H1 (cell line): ENCODE results near the gene HES7. TPM values are rescaled to one million over a fixed set of nuclear protein-coding genes. Genes with fewer than 3 reads are reported as not detected.

Experiments used
- CBX8 ChIP-seq: fragments of 300-800, 300-1000 bp; sonication (generic); IDR thresholded peaks from 2 replicates; pipeline ENCODE4 v1.7.1; 2016; ENCODE audit warnings: low read depth, low read length, borderline replicate concordance
- CHD2 ChIP-seq: IDR thresholded peaks from 2 replicates; pipeline ENCODE4 v1.6.1; 2012; ENCODE audit warnings: low read length, improper control_type of control experiment
- RAD21 ChIP-seq, 2 experiments: IDR thresholded peaks in 1 of 2; conservative IDR thresholded peaks in 1 of 2; 2 replicates each; pipeline ENCODE4 v1.6.1; 2011; ENCODE audit warnings: low read depth in 2 of 2, low read length in 2 of 2, improper control_type of control experiment in 1 of 2, inconsistent platforms in 1 of 2, mild to moderate bottlenecking in 1 of 2, moderate library complexity in 1 of 2
- RBBP5 ChIP-seq: IDR thresholded peaks from 2 replicates; pipeline ENCODE4 v1.7.1; 2012; ENCODE audit warnings: low read depth, mild to moderate bottlenecking, inconsistent platforms, low read length, moderate library complexity, borderline replicate concordance
- ZNF274 ChIP-seq: IDR thresholded peaks from 2 replicates; pipeline ENCODE4 v1.7.0; 2012; ENCODE audit warnings: low read length, borderline replicate concordance; ENCODE audit errors: extremely low read depth
- polyA plus RNA-seq, 7 experiments: library from polyadenylated mRNA; depleted of rRNA in 3 of 7; stranded (reverse) in 5 of 7; unstranded in 2 of 7; fragments of >200 nt in 5 of 7; fragments of 200-250 nt in 2 of 7; gene quantifications; 1 replicate in 5 of 7; 2 replicates in 1 of 7; 4 replicates in 1 of 7; pipeline versions ENCODE4 v1.2.1 to v1.2.3, GENCODE V29; 2011 to 2013; ENCODE audit warnings: missing spikeins in 2 of 7, mixed read lengths in 2 of 7
- total RNA-seq: library from RNA; stranded (reverse); fragmentation: NEBNext Ultra II Directional; extraction: Animal tissue kit (Norgen Biotek cat#: 25700); gene quantifications from 2 replicates; pipeline ENCODE4 v1.2.1, GENCODE V29; 2021
- TF ChIP-seq, protein P1 (sequence below): IDR thresholded peaks from 2 replicates; pipeline ENCODE4 v1.6.1; 2012; ENCODE audit warnings: low read length, inconsistent platforms
- TF ChIP-seq, protein P2 (sequence below), 3 experiments: IDR thresholded peaks; 1 replicate in 2 of 3; 2 replicates in 1 of 3; pipeline versions ENCODE4 v1.5.1 to v1.6.1; 2011; ENCODE audit warnings: low read length in 3 of 3, mild to moderate bottlenecking in 3 of 3, inconsistent platforms in 2 of 3, low read depth in 1 of 3, moderate library complexity in 1 of 3; ENCODE audit not compliant: insufficient read depth in 1 of 3; ENCODE audit errors: control extremely low read depth in 1 of 3

Gene HES7
- total and polyA plus RNA-seq, 2 of the 8 experiments (the other 6 are each of a cell fraction or from before 2014, with no cell fraction given) = 0.20 to 0.32 TPM

DNA sequence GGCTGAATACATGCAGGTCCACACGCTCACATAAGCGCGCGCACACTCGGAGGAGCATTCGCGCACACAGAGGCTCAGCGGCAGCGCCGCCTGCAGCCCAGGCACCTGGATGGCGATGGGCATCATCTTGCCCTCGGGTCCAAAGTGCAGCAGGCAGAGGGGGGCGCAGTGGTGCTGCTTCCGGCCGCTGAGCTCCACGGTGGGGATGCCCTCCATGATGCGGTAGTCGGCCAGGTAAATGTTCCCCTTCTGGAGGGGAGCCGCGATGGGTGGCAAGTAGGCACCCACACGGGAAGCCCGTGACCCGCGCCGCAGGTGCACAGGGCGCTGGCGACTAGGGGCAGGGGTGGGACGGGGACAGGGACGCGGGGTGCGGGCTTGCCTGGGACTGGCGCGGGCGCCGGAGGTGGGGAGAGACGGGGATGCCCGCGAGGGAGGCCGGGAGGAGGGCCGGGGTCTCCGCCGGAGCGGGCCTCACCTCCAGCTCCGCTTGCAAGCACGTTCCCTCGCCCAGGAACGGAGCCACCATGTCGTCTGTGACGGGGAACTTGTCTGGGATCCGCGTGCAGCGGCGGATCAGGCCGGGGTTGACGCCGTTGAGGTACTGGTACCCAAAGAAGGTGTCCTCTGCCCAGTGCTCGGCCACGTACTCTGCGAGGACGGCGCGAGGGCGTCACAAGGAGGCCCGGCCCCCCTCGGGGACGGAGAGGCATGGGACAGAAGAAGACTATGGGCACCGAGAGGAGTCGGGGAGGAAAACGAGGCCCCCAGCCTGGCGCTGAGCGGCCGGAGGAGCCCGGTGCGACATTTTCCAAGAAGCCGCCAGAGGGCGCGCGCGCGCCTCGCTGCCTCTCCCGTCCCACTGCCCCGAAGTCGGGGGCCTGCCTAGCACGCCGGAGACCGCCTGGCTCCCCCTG is 44.4 kb downstream of the HES7 start (continued):
- TF ChIP-seq, protein P1, sequence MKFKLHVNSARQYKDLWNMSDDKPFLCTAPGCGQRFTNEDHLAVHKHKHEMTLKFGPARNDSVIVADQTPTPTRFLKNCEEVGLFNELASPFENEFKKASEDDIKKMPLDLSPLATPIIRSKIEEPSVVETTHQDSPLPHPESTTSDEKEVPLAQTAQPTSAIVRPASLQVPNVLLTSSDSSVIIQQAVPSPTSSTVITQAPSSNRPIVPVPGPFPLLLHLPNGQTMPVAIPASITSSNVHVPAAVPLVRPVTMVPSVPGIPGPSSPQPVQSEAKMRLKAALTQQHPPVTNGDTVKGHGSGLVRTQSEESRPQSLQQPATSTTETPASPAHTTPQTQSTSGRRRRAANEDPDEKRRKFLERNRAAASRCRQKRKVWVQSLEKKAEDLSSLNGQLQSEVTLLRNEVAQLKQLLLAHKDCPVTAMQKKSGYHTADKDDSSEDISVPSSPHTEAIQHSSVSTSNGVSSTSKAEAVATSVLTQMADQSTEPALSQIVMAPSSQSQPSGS = no peak
- TF ChIP-seq RBBP5 (peak; percentile 77), CHD2 (no peak), RAD21 (IDR thresholded peaks at IDR 0.05 in 1 of 2, conservative IDR thresholded peaks at IDR 0.05 in 1 of 2; ENCODE audit: low read depth in 2 of 2, low read length in 2 of 2) (peak; percentile 60 to 69), CBX8 (no peak), ZNF274 (no peak)
- TF ChIP-seq, protein P2, sequence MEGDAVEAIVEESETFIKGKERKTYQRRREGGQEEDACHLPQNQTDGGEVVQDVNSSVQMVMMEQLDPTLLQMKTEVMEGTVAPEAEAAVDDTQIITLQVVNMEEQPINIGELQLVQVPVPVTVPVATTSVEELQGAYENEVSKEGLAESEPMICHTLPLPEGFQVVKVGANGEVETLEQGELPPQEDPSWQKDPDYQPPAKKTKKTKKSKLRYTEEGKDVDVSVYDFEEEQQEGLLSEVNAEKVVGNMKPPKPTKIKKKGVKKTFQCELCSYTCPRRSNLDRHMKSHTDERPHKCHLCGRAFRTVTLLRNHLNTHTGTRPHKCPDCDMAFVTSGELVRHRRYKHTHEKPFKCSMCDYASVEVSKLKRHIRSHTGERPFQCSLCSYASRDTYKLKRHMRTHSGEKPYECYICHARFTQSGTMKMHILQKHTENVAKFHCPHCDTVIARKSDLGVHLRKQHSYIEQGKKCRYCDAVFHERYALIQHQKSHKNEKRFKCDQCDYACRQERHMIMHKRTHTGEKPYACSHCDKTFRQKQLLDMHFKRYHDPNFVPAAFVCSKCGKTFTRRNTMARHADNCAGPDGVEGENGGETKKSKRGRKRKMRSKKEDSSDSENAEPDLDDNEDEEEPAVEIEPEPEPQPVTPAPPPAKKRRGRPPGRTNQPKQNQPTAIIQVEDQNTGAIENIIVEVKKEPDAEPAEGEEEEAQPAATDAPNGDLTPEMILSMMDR (IDR thresholded peaks at IDR 0.05; ENCODE audit: control extremely low read depth in 1 of 3, insufficient read depth in 1 of 3, low read depth in 1 of 3, low read length in 3 of 3) = peak; percentile 95 to 96 (median 96)
